B cell (primary cell): ENCODE results near the gene ELOVL1. TPM values are rescaled to one million over a fixed set of nuclear protein-coding genes. Genes with fewer than 3 reads are reported as not detected.
"Not testable (repeated sequence)": the region's sequence is repeated elsewhere in the genome, so short reads cannot be mapped to it uniquely, and the experiment has no call there.

Experiments used
- ATAC-seq: fragments of 200-7000 bp; cut with Tn5 transposase; one replicate; pipeline ENCODE4 v1.10.0; 2021; ENCODE audit warnings: low read depth, mild to moderate bottlenecking, moderate number of reproducible peaks, moderate library complexity
- CTCF ChIA-PET: fragments of 350-600 bp; sonication (Branson Sonifier 250); formaldehyde crosslinking; loops from one replicate; lab custom pipeline; 2021; ENCODE audit warnings: antibody characterized with exemption, inconsistent platforms; lab: Charles Lee
- POLR2A ChIA-PET: fragments of 350-600 bp; sonication (Branson Sonifier 250); formaldehyde crosslinking; loops from one replicate; lab custom pipeline; 2021; ENCODE audit warnings: antibody characterized with exemption; lab: Charles Lee
- DNase-seq: peaks from one replicate; pipeline ENCODE4 v3.0.0; 2013
- H2AFZ ChIP-seq: 2 replicates; pipeline ENCODE4 v1.6.1; 2012; ENCODE audit warnings: mild to moderate bottlenecking, low read depth, low read length; ENCODE audit not compliant: insufficient read depth, poor library complexity, severe bottlenecking
- H3K27ac ChIP-seq, 2 donors: 1 replicate in 1 of 2; 2 replicates in 1 of 2; pipeline ENCODE4 v1.5.1; 2012 to 2013; ENCODE audit warnings: low read length in 2 of 2, mild to moderate bottlenecking in 2 of 2, moderate library complexity in 1 of 2
- H3K27me3 ChIP-seq, 4 experiments: fragments of 200-600 bp in 1 of 4; sonication (generic) in 1 of 4; replicated peaks in 1 of 4; 1 replicate in 2 of 4; 2 replicates in 2 of 4; pipeline versions ENCODE4 v1.6.1 to v1.7.0; 2013 to 2016; ENCODE audit warnings: low read length in 3 of 4, mild to moderate bottlenecking in 2 of 4, mixed read lengths in 1 of 4, moderate library complexity in 1 of 4; ENCODE audit not compliant: insufficient read depth in 4 of 4, control insufficient read depth in 3 of 4; ENCODE audit errors: control extremely low read depth in 1 of 4
- H3K36me3 ChIP-seq, 2 experiments: replicated peaks in 1 of 2; 1 replicate in 1 of 2; 2 replicates in 1 of 2; pipeline versions ENCODE4 v1.6.1 to v1.7.1; 2013; ENCODE audit warnings: low read length in 1 of 2; ENCODE audit not compliant: insufficient read depth in 2 of 2, control insufficient read depth in 1 of 2; ENCODE audit errors: control extremely low read depth in 1 of 2, extremely low read depth in 1 of 2
- H3K4me1 ChIP-seq, 2 donors: fragments of 200-600 bp in 1 of 2; sonication (generic) in 1 of 2; 1 replicate in 1 of 2; 2 replicates in 1 of 2; pipeline versions ENCODE4 v1.5.1 to v1.6.1; 2013 to 2017; ENCODE audit warnings: low read length in 2 of 2; ENCODE audit not compliant: control insufficient read depth in 2 of 2, insufficient read depth in 2 of 2
- H3K4me2 ChIP-seq: replicated peaks from 2 replicates; pipeline ENCODE3; 2012; ENCODE audit warnings: mild to moderate bottlenecking, low read depth, low read length; ENCODE audit not compliant: poor library complexity, severe bottlenecking
- H3K4me3 ChIP-seq, 5 experiments: fragments of 200-600 bp in 1 of 5; sonication (generic) in 1 of 5; 1 replicate in 3 of 5; 2 replicates in 2 of 5; pipeline versions ENCODE4 v1.5.1 to v1.7.0; 2011 to 2016; ENCODE audit warnings: low read length in 4 of 5, mild to moderate bottlenecking in 4 of 5, low read depth in 2 of 5, control low read depth in 1 of 5, moderate library complexity in 1 of 5; ENCODE audit not compliant: insufficient read depth in 1 of 5; ENCODE audit errors: control extremely low read depth in 1 of 5, extremely low read depth in 1 of 5
- H3K79me2 ChIP-seq: fragments of 200-600 bp; sonication (generic); one replicate; pipeline ENCODE4 v1.6.0; 2016; ENCODE audit warnings: low read length; ENCODE audit not compliant: control insufficient read depth, insufficient read depth
- H3K9ac ChIP-seq: fragments of 200-600 bp; sonication (generic); 2 replicates; pipeline ENCODE4 v1.6.1; 2017; ENCODE audit warnings: mild to moderate bottlenecking, low read length, moderate library complexity
- H3K9me3 ChIP-seq, 3 donors: one replicate each; pipeline versions ENCODE4 v1.6.1 to v1.7.1; 2013; ENCODE audit warnings: low read length in 2 of 3; ENCODE audit not compliant: control insufficient read depth in 2 of 3, insufficient read depth in 1 of 3; ENCODE audit errors: control extremely low read depth in 1 of 3
- H4K20me1 ChIP-seq: 2 replicates; pipeline ENCODE4 v1.6.0; 2012; ENCODE audit warnings: mild to moderate bottlenecking, low read length; ENCODE audit not compliant: insufficient read depth, control insufficient read depth, poor library complexity, severe bottlenecking
- H3K27ac Mint-ChIP-seq: one replicate; pipeline ENCODE4 v1.8.0; 2021; ENCODE audit warnings: mixed read lengths
- H3K27me3 Mint-ChIP-seq: one replicate; pipeline ENCODE4 v1.8.0; 2021; ENCODE audit warnings: mixed read lengths
- H3K4me1 Mint-ChIP-seq: one replicate; pipeline ENCODE4 v1.8.0; 2021; ENCODE audit warnings: mixed read lengths
- H3K4me3 Mint-ChIP-seq: one replicate; pipeline ENCODE4 v1.8.0; 2021; ENCODE audit warnings: mixed read lengths
- H3K9me3 Mint-ChIP-seq: one replicate; pipeline ENCODE4 v1.8.0; 2022; ENCODE audit warnings: mixed read lengths; ENCODE audit not compliant: insufficient read depth
- CTCF ChIP-seq: fragments of 200-600 bp; IDR thresholded peaks from one replicate; pipeline ENCODE4 v1.8.0; 2022; ENCODE audit warnings: antibody characterized with exemption, mild to moderate bottlenecking
- EZH2 ChIP-seq: IDR thresholded peaks from 2 replicates; pipeline ENCODE4 v1.6.1; 2012; ENCODE audit warnings: borderline replicate concordance, low read depth, mild to moderate bottlenecking, moderate library complexity, low read length; ENCODE audit not compliant: insufficient read depth, poor library complexity, severe bottlenecking
- WGBS: methylation state at CpG from one replicate; pipeline ENCODE4 v1.1.5; 2013; ENCODE audit warnings: missing lambda C conversion rate; ENCODE audit not compliant: insufficient coverage; 5-methylcytosine and 5-hydroxymethylcytosine counted together
- intact Hi-C: fragments of 100-400 bp; cut with micrococcal nuclease; formaldehyde crosslinking; loops from one replicate; pipeline ENCODE4 v1.10.0; 2022
- polyA plus RNA-seq: library from polyadenylated mRNA; depleted of rRNA; stranded (reverse); fragments of >200 nt; gene quantifications from 2 replicates; pipeline ENCODE4 v1.2.3, GENCODE V29; 2012
- total RNA-seq, 2 donors: library from RNA; stranded (reverse); fragments of 120-200 nt in 1 of 2; gene quantifications; 1 replicate in 1 of 2; 2 replicates in 1 of 2; pipeline versions ENCODE4 v1.2.3 to v1.2.4, GENCODE V29; 2013 to 2022

Gene ELOVL1
- total and polyA plus RNA-seq, 2 donors (not counting 1 experiment from before 2014, with no cell fraction given), result 65.4 to 78.8 TPM

GRCh38 chr1:43370564-43370963, 2.8 kb upstream of the ELOVL1 start:
- Histone ChIP-seq H2AFZ (no peak overlapping the region), H3K79me2 (peaks cover 46% of the 10 kb centered on the region), H3K9me3 (no peaks in the 10 kb centered on the region), H3K27me3 (no peaks in the 10 kb centered on the region), H4K20me1 (peaks cover 23% of the 10 kb centered on the region), H3K4me2 (no peak overlapping the region), H3K4me1 (peaks cover 18 to 24% of the 10 kb centered on the region in 2 donors), H3K4me3 (no peak overlapping the region), H3K36me3 (peaks cover 0 to 2% of the 10 kb centered on the region in 2 experiments), H3K9ac (no peak overlapping the region), H3K27ac (no peak overlapping the region)
- intact Hi-C loops, result no loop called here
- ATAC-seq (no peak), DNase-seq (no peak)
- TF ChIP-seq CTCF (no peak), EZH2 (no peak)
- peak overlapping the region; percentile 5 for H3K4me3 Mint-ChIP-seq
- peaks cover 38% of the 10 kb centered on the region for H3K4me1 Mint-ChIP-seq
- 100% methylated on average over 2 of the region's 4 CpGs for WGBS
- H3K27ac Mint-ChIP-seq, result peak overlapping the region; percentile 8
- no peaks in the 10 kb centered on the region for H3K27me3 Mint-ChIP-seq
- POLR2A ChIA-PET, result interaction anchor here (1.1 kb wide), 1 partner anchor 12 kb away, joined by 3 read pairs; the partner anchor contains the start of gene CDC20
- CTCF ChIA-PET, result interaction anchor here (0.7 to 1.2 kb wide), 2 partner anchors 124 to 601 kb away, joined by 3 read pairs; no protein-coding TSS in a partner anchor
- H3K9me3 Mint-ChIP-seq, result no peaks in the 10 kb centered on the region

DNA sequence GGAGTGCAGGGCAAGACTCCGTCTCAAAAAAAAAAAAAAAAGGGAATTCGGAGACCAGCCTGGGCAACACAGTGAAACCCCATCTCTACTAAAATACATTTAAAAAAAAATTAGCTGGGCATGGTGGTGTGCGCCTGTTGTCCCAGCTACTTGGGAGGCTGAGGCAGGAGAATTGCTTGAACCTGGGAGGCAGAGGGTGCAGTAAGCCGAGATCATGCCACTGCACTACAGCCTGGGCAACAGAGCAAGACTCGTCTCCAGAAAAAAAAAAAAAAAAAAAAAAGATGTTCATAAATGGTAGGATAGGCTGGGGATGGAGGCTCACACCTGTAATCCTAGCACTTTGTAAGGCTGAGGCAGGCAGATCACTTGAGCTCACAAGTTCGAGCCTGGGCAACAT, 2.0 kb upstream of the ELOVL1 start:
- DNase-seq, H3K9me3 ChIP-seq, H2AFZ ChIP-seq, H3K4me2 ChIP-seq, ATAC-seq, H3K27me3 ChIP-seq, H3K9me3 Mint-ChIP-seq, H3K9ac ChIP-seq, H3K4me3 ChIP-seq, H3K27ac ChIP-seq, H3K27me3 Mint-ChIP-seq: not testable (repeated sequence)
- intact Hi-C loops, result loop anchor here (2.0 to 10.0 kb wide), 5 partner anchors 45 to 663 kb away; partner anchors contain the start of genes C1orf50, KDM4A, P3H1 and SLC2A1
- ChIA-PET CTCF (interaction anchor here (0.7 to 2.5 kb wide), 3 partner anchors 124 to 601 kb away, joined by 3 to 14 read pairs (median 3); no protein-coding TSS in a partner anchor), POLR2A (interaction anchor here (0.6 to 1.1 kb wide), 2 partner anchors 11 to 42 kb away, joined by 3 read pairs; partner anchors contain the start of gene CDC20)
- Histone ChIP-seq H3K36me3 (peaks cover 0 to 10% of the 10 kb centered on the region in 2 experiments), H4K20me1 (peaks cover 28% of the 10 kb centered on the region), H3K4me1 (peaks cover 18 to 26% of the 10 kb centered on the region in 2 donors), H3K79me2 (peaks cover 49% of the 10 kb centered on the region)
- peak overlapping the region; percentile 14 for H3K4me3 Mint-ChIP-seq
- H3K4me1 Mint-ChIP-seq, result peaks cover 45% of the 10 kb centered on the region
- 100% methylated on average over 1 of the region's 6 CpGs for WGBS
- H3K27ac Mint-ChIP-seq, result peak overlapping the region; percentile 22
